C4-2B (cell line): ENCODE data around the gene TFDP1.
"Not testable (repeated sequence)": the region's sequence is repeated elsewhere in the genome, so short reads cannot be mapped to it uniquely, and the experiment has no call there.

Source experiments
- ZFX ChIP-seq: fragments of 450-650 bp; IDR thresholded peaks from 2 replicates; pipeline ENCODE4 v1.6.1; 2017
- TF ChIP-seq, protein P1 (sequence below): fragments of 450-650 bp; conservative IDR thresholded peaks from 2 replicates; pipeline ENCODE4 v1.5.1; 2017; ENCODE audit warnings: mild to moderate bottlenecking

DNA sequence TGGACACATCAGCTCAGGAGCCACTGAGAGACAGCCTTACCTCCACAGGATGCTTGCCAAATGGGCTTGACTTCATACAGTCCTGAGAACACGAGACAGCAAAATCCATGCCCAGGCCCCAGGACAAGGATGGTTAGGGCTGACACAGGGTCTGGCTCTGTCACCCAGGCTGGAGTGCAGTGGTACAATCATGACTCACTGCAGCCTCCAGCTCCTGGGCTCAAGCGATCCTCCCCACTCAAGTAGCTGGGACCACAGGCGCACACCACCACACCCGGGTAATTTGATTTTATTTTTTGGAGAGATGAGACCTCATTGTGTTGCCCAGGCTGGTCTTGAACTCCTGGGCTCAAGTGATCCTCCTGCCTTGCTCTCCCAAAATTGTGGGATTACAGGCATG lies 21.0 kb upstream of the TFDP1 start:
- TF ChIP-seq, protein P1, sequence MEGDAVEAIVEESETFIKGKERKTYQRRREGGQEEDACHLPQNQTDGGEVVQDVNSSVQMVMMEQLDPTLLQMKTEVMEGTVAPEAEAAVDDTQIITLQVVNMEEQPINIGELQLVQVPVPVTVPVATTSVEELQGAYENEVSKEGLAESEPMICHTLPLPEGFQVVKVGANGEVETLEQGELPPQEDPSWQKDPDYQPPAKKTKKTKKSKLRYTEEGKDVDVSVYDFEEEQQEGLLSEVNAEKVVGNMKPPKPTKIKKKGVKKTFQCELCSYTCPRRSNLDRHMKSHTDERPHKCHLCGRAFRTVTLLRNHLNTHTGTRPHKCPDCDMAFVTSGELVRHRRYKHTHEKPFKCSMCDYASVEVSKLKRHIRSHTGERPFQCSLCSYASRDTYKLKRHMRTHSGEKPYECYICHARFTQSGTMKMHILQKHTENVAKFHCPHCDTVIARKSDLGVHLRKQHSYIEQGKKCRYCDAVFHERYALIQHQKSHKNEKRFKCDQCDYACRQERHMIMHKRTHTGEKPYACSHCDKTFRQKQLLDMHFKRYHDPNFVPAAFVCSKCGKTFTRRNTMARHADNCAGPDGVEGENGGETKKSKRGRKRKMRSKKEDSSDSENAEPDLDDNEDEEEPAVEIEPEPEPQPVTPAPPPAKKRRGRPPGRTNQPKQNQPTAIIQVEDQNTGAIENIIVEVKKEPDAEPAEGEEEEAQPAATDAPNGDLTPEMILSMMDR, result not testable (repeated sequence)
- not testable (repeated sequence) for TF ChIP-seq ZFX
